C4-2B (cell line): Measurements from ENCODE around the gene PBX4.

ENCODE experiments used
- ZFX ChIP-seq: fragments of 450-650 bp; IDR thresholded peaks from 2 replicates; pipeline ENCODE4 v1.6.1; 2017
- TF ChIP-seq, protein P1 (sequence below): fragments of 450-650 bp; conservative IDR thresholded peaks from 2 replicates; pipeline ENCODE4 v1.5.1; 2017; ENCODE audit warnings: mild to moderate bottlenecking

DNA sequence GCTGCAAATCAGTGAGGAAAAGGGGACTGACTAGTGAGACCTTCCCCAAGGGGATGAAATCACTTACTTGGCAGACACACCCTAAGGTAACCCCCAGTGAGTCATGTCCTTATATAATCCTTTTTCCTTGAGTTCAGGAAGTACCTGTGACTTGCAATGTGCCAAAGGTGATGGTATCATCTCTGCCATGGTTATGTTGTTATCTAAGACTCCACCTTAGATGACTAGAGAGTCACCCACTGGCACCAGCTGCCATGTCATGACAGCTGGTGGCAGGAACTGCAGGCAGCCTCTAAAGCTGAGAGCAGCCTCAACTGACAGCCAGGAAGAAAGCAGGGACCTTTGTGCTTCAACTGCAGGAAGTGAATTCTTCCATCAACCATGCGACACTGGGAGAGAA is 12.5 kb downstream of the PBX4 start:
- TF ChIP-seq, protein P1, sequence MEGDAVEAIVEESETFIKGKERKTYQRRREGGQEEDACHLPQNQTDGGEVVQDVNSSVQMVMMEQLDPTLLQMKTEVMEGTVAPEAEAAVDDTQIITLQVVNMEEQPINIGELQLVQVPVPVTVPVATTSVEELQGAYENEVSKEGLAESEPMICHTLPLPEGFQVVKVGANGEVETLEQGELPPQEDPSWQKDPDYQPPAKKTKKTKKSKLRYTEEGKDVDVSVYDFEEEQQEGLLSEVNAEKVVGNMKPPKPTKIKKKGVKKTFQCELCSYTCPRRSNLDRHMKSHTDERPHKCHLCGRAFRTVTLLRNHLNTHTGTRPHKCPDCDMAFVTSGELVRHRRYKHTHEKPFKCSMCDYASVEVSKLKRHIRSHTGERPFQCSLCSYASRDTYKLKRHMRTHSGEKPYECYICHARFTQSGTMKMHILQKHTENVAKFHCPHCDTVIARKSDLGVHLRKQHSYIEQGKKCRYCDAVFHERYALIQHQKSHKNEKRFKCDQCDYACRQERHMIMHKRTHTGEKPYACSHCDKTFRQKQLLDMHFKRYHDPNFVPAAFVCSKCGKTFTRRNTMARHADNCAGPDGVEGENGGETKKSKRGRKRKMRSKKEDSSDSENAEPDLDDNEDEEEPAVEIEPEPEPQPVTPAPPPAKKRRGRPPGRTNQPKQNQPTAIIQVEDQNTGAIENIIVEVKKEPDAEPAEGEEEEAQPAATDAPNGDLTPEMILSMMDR, result no peak
- no peak for TF ChIP-seq ZFX
